NCI-H524 treated with DMSO at 0.1 percent for 48 hours (cell line): Measurements from ENCODE around the gene ATF7IP2.
A peak's percentile ranks its signal among the peaks of the same experiment; 100 is the strongest.

Experiments
- DNase-seq: peaks from one replicate; lab custom pipeline; 2025; lab: John Stamatoyannopoulos, UW

Gene ATF7IP2

GRCh38 chr16:10511829-10512228 lies 126.0 kb downstream of the ATF7IP2 start:
- no peak for DNase-seq

DNA sequence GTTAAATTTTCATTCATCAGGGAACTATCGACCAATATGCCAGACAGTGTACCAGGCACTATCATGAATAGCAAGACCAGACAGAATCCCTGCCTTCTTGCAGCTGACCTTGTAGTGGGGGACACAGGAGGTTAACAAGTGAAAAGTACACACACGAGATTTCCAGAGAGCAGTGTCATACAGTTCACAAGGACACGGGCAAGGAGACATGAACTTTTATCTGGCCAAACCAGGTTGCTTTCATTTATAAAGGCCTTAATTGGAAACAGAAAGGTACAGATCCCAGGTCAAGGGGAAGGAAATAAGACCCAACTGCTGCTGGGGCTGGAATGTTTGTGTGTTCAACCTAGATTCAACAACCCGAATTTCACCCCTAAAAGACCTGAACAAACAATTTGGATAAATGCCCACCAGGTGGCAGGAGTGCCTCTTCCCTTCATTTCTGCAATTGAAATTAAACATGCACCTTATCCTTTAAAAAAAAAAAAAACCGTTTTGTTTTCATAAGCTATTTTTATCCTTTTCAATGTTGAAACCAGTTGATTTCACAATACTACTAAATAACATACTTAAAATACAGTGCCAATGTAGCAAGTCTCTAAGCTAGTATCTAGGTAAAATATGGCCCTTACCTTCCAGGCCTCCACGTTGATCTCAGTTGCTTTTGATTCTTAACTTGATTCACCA lies 128.7 kb downstream of the ATF7IP2 start:
- no peak for DNase-seq

- DNase-seq = no peak
These were observed 132.0 kb downstream of the ATF7IP2 start for GRCh38 chr16:10517868-10518267.

- no peak for DNase-seq
These were observed 132.7 kb downstream of the ATF7IP2 start for GRCh38 chr16:10518479-10519041.

GRCh38 chr16:10519297-10519696 lies 133.4 kb downstream of the ATF7IP2 start:
- no peak for DNase-seq

- DNase-seq = no peak
These were observed 134.3 kb downstream of the ATF7IP2 start for GRCh38 chr16:10519929-10520868.

DNA sequence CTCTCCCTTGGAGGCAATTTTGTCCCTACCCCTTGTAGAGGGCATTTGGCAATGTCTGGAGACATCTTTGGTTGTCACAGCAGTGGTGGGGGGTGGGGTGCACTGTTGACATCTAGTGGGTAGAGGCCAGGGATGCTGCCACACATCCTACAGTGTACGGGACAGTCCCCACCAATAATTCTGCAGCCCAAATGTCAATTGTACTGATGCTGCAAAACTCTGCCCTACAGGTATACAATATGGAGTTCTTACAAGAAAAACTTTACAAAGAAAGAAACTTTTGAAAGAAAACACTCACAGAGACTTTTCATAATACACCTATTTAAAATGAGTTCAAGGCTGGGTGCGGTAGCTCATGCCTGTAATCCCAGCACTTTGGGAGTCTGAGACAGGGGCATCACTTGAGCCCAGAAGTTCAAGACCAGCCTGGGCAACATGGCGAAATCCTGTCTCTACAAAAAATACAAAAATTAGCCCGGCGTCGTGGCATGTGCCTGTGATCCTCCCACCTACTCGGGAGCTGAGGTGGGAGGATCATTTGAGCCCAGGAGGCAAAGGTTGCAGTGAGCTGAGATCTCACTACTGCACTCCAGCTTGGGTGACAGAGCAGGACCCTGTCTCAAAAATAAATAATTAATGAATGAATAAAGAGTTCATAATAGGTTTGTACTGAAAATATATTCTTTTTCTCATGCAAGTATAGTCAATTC lies 135.2 kb downstream of the ATF7IP2 start:
- no peak for DNase-seq

DNA sequence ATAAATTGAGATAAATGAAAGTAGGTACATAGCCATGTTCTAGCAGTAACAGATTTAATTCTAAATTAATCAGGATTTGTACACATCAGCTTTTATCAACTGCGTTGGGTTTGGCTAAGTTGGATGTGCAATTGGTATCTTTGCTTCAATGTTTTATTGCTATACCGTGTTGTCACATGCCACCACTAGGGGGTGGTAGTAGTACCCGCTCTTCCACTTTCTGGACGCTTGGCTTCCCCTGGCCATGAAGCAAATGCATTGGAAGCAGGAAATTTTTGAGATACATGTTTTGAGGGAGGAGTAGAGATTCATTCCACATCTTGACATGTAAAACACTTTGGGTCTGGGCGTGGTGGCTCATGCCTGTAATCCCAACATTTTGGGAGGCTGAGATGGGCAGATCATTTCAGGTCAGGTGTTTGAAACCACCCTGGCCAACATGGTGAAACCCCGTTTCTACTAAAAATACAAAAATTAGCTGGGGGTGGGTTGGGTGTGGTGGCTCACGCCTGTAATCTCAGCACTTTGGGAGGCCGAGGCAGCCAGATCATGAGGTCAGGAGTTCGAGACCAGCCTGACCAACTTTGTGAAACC lies 135.9 kb downstream of the ATF7IP2 start:
- peak; percentile 5 for DNase-seq

GRCh38 chr16:10522966-10523365 lies 137.1 kb downstream of the ATF7IP2 start:
- no peak for DNase-seq

GRCh38 chr16:10525214-10525825 lies 139.5 kb downstream of the ATF7IP2 start:
- no peak for DNase-seq

GRCh38 chr16:10526962-10527361 lies 141.1 kb downstream of the ATF7IP2 start:
- DNase-seq = no peak

DNA sequence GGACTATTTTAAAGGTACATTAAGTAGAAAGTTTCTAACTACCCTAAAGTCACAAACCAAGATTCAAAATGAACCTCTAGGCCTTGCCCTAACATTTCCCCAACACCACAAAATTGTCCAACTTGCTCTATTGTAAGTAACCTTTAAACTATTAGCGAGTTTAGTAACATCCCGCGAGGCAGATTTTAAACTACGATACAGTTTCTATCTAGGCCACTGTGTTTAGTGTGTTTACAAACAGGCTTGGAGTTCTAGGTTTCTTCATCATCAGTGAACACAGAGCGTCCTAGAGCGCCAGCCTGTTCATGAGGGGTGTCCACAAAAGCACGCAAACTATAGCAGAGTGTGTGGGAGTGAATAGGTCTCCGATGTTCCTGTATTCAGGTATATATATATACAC lies 142.8 kb downstream of the ATF7IP2 start:
- no peak for DNase-seq

DNA sequence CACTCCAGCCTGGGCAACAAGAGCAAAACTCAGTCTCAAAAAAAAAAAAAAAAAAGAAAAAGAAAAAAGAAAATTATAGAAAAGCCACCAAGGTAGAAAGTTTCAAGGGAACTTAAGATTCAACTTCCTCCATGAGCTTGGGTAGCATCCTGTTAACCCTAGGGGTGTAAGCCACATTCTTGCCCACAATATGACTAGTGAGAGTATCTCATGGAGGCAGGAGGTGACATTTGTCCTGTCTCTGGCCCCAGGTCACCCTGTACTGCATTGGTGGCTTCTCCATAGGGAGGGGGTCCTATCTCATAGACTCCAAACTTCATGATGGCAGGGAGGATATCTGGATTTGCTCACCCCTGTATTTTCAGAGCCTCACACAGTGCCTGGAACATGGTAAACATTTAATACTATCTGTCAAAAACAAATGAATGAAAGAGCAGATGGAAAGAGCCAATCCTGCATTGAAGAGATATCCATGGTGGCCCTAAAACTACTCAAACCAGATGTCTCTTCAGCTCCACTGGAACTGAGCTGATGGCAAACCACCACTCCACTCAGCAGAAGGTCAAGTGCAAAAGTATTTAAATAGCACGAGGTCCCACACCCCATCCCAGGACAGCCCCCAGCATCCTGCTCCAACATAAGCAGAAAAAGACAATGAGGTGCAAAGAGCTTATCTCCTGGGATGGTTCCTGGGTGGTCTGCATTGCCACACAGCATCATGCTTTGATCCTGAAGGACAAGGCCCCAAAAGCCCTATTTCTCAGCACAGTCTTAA lies 144.2 kb downstream of the ATF7IP2 start:
- no peak for DNase-seq

- no peak for DNase-seq
These were observed 144.8 kb downstream of the ATF7IP2 start for GRCh38 chr16:10530685-10531084.

DNA sequence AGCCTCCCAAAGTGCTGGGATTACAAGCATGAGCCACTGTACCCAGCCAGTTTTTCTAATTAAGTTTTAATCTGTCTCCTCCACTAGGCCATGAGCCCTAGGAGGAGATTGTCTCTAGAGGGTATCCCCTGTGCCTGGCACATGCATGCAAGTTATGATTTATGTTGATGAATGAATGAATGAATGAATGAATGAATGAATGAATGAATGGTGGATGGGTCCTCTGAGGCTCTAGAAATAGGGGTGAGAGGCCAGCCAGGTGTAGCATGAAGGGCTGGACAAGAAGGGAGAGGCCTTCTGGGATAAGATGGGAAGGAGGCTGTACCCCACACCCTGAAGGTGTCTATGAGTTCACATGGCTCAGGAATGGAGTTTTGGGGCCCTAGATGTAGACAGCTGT lies 145.7 kb downstream of the ATF7IP2 start:
- no peak for DNase-seq
